ENCODE measurements around the gene MCF2L2.
A peak's percentile ranks its signal among the peaks of the same experiment; 100 is the strongest.
"Not testable (repeated sequence)": the region's sequence is repeated elsewhere in the genome, so short reads cannot be mapped to it uniquely, and the experiment has no call there.

The MCF2L2 gene

GRCh38 chr3:183203670-183204069 is 224.7 kb downstream of the MCF2L2 start:
- DNase-seq (ENCODE audit: low spot score) = no peak

GRCh38 chr3:183202004-183202722 is 226.3 kb downstream of the MCF2L2 start:
- no peak for DNase-seq (ENCODE audit: low spot score)

GRCh38 chr3:183198939-183199338 is 229.5 kb downstream of the MCF2L2 start:
- DNase-seq (ENCODE audit: low spot score) = no peak

- DNase-seq (ENCODE audit: low spot score) = no peak
These were observed 230.7 kb downstream of the MCF2L2 start for GRCh38 chr3:183197734-183198133.

- DNase-seq (ENCODE audit: low spot score) = no peak
These were observed 233.2 kb downstream of the MCF2L2 start for GRCh38 chr3:183195266-183195665.

GRCh38 chr3:183193762-183194689 is 234.4 kb downstream of the MCF2L2 start:
- no peak for DNase-seq (ENCODE audit: low spot score)

- DNase-seq (ENCODE audit: low spot score) = no peak
These were observed 235.6 kb downstream of the MCF2L2 start for GRCh38 chr3:183192650-183193300.

- no peak for DNase-seq (ENCODE audit: low spot score)
These were observed 238.8 kb downstream of the MCF2L2 start for GRCh38 chr3:183189641-183190040.

- peak; percentile 16 for DNase-seq (ENCODE audit: low spot score)
These were observed 239.4 kb downstream of the MCF2L2 start for GRCh38 chr3:183188895-183189462.

GRCh38 chr3:183185696-183186095 is 242.7 kb downstream of the MCF2L2 start:
- peak; percentile 40 for DNase-seq (ENCODE audit: low spot score)

GRCh38 chr3:183182732-183183610 is 245.4 kb downstream of the MCF2L2 start:
- no peak for DNase-seq (ENCODE audit: low spot score)

- DNase-seq (ENCODE audit: low spot score) = no peak
These were observed 246.3 kb downstream of the MCF2L2 start for GRCh38 chr3:183182073-183182472.

GRCh38 chr3:183181606-183182005 is 246.8 kb downstream of the MCF2L2 start:
- no peak for DNase-seq (ENCODE audit: low spot score)

GRCh38 chr3:183180784-183181295 is 247.6 kb downstream of the MCF2L2 start:
- no peak for DNase-seq (ENCODE audit: low spot score)

- no peak for DNase-seq (ENCODE audit: low spot score)
These were observed 248.2 kb downstream of the MCF2L2 start for GRCh38 chr3:183180110-183180783.

- not testable (repeated sequence) for DNase-seq (ENCODE audit: low spot score)
These were observed 248.9 kb downstream of the MCF2L2 start for GRCh38 chr3:183179550-183179908.

- peak; percentile 15 for DNase-seq (ENCODE audit: low spot score)
These were observed 249.4 kb downstream of the MCF2L2 start for GRCh38 chr3:183178833-183179549.

- DNase-seq (ENCODE audit: low spot score) = no peak
These were observed 249.9 kb downstream of the MCF2L2 start for GRCh38 chr3:183178512-183178832.

GRCh38 chr3:183172051-183172639 is 256.3 kb downstream of the MCF2L2 start:
- DNase-seq (ENCODE audit: low spot score) = no peak

GRCh38 chr3:183167975-183168374 is 260.4 kb downstream of the MCF2L2 start:
- DNase-seq (ENCODE audit: low spot score) = not testable (repeated sequence)

Measured in kidney tubule cell (primary cell).